ENCODE results near the gene FTCD. TPM values are rescaled to one million over a fixed set of nuclear protein-coding genes. Genes with fewer than 3 reads are reported as not detected.

The FTCD gene
- total and polyA plus RNA-seq, 2 of the 8 experiments (the other 6 are each of a cell fraction or from before 2014, with no cell fraction given): 3.3 to 4.9 TPM

DNA sequence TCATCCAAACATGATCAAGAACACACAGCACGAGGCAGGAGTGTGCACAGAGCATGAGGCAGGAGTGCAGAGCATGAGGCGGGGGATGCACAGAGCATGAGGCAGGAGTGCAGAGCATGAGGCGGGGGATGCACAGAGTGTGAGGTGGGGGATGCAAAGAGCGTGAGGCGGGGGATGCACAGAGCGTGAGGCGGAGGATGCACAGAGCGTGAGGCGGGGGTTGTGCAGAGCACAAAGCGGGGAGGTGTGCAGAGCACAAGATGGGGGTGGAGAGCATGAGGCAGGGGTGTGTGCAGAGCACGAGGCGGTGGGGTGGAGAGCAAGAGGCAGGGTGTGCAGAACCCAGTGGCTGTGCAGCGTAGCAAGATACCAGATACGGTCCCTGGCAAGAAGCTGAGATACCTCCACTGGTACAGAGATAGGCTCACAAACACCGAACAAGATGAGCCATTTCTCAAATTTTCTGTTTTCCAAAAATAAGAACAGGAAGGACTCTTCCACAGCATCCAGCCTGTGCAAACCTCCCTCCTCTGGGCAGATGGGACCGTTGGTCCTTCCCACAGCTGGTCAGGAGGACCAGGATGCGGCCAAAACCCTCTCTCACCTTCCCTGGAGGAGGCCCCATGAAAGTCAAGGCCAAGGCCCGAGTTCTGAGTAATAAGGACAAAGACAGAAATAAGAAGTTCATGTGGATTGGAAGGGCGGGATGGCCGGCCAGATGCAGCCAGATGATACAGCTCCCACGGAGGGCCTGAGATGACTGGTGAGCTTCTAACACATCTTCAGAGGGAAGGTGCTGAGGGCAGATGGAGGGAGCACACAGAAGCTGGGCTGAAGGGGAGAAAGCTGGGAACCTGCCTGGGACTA, 16.9 kb upstream of the FTCD start (continued):
- TF ChIP-seq SIRT6 (IDR thresholded peaks at IDR 0.05; ENCODE audit: low read length) (no peak), RNF2 (IDR thresholded peaks at IDR 0.05; ENCODE audit: borderline replicate concordance, low read depth, low read length, missing control alignments, poor library complexity, severe bottlenecking) (no peak)

Measured in H1 (cell line).